Measurements from ENCODE around the gene FGR. TPM values are rescaled to one million over a fixed set of nuclear protein-coding genes. Genes with fewer than 3 reads are reported as not detected.
"Not testable (repeated sequence)": the region's sequence is repeated elsewhere in the genome, so short reads cannot be mapped to it uniquely, and the experiment has no call there.

The FGR gene
- polyA plus RNA-seq (ENCODE audit: low read depth in 6 of 6), result 100 to 1,000 TPM; 106 to 197 (median 132) TPM

- Mint-ChIP-seq H3K4me1 (peaks cover 61 to 89% (median 74%) of the 10 kb centered on the region in 3 donors), H3K27ac (peak within 1 kb of the TSS; percentile 97 to 99 (median 97)), H3K27me3 (no peaks in the 10 kb centered on the region), H3K9me3 (no peaks in the 10 kb centered on the region), H3K36me3 (no peaks in the 10 kb centered on the region), H3K4me3 (peak within 1 kb of the TSS; percentile 87 to 96 (median 94))
- DNase-seq (peak; percentile 33), ATAC-seq (ENCODE audit: low read depth in 2 of 2) (no peak)
Observed at GRCh38 chr1:27634985-27635367, at the start of gene FGR. TSS of gene FGR (minus strand) at chr1:27635185. CDS start at chr1:27623916, 11,269 bp downstream.

GRCh38 chr1:27684176-27684575 is 49.2 kb upstream of the FGR start:
- DNase-seq, result no peak
- no peak overlapping the region for H3K27ac Mint-ChIP-seq
- no peaks in the 10 kb centered on the region for H3K4me1 Mint-ChIP-seq
- H3K36me3 Mint-ChIP-seq, result peaks cover 6 to 19% of the 10 kb centered on the region in 2 donors
- peaks cover 6 to 38% (median 27%) of the 10 kb centered on the region in 7 donors for H3K9me3 Mint-ChIP-seq
- no peak overlapping the region for H3K4me3 Mint-ChIP-seq
- H3K27me3 Mint-ChIP-seq, result peaks cover 0 to 9% (median 9%) of the 10 kb centered on the region in 3 donors
- ATAC-seq (ENCODE audit: low read depth in 2 of 2), result no peak

GRCh38 chr1:27682351-27682944 is 47.5 kb upstream of the FGR start:
- no peak for ATAC-seq (ENCODE audit: low read depth in 2 of 2)
- DNase-seq, result no peak
- no peaks in the 10 kb centered on the region for H3K4me1 Mint-ChIP-seq
- peaks cover 0 to 9% (median 9%) of the 10 kb centered on the region in 3 donors for H3K27me3 Mint-ChIP-seq
- H3K36me3 Mint-ChIP-seq, result peaks cover 9 to 19% of the 10 kb centered on the region in 2 donors
- H3K27ac Mint-ChIP-seq, result no peak overlapping the region
- H3K9me3 Mint-ChIP-seq, result peaks cover 6 to 43% (median 30%) of the 10 kb centered on the region in 7 donors
- H3K4me3 Mint-ChIP-seq, result peak overlapping the region in 2 of 8 donors; percentile 9 to 45

GRCh38 chr1:27681580-27681979 is 46.6 kb upstream of the FGR start:
- not testable (repeated sequence) for H3K4me3 Mint-ChIP-seq; DNase-seq; ATAC-seq (ENCODE audit: low read depth in 2 of 2); H3K27me3 Mint-ChIP-seq; H3K27ac Mint-ChIP-seq; H3K4me1 Mint-ChIP-seq
- Mint-ChIP-seq H3K9me3 (peaks cover 6 to 43% (median 30%) of the 10 kb centered on the region in 7 donors), H3K36me3 (peaks cover 9 to 19% of the 10 kb centered on the region in 2 donors)

- not testable (repeated sequence) for H3K27ac Mint-ChIP-seq; DNase-seq; ATAC-seq (ENCODE audit: low read depth in 2 of 2); H3K4me1 Mint-ChIP-seq; H3K4me3 Mint-ChIP-seq; H3K27me3 Mint-ChIP-seq
- peaks cover 9 to 19% of the 10 kb centered on the region in 2 donors for H3K36me3 Mint-ChIP-seq
- H3K9me3 Mint-ChIP-seq, result peaks cover 6 to 43% (median 30%) of the 10 kb centered on the region in 7 donors
Observed at GRCh38 chr1:27680225-27680791, 45.3 kb upstream of the FGR start.

- peaks cover 6 to 42% (median 30%) of the 10 kb centered on the region in 7 donors for H3K9me3 Mint-ChIP-seq
- DNase-seq (no peak), ATAC-seq (ENCODE audit: low read depth in 2 of 2) (no peak)
- no peak overlapping the region for H3K4me3 Mint-ChIP-seq
- peaks cover 9 to 19% of the 10 kb centered on the region in 2 donors for H3K36me3 Mint-ChIP-seq
- H3K4me1 Mint-ChIP-seq, result no peaks in the 10 kb centered on the region
- H3K27ac Mint-ChIP-seq, result no peak overlapping the region
- peaks cover 0 to 4% (median 0%) of the 10 kb centered on the region in 3 donors for H3K27me3 Mint-ChIP-seq
Observed at GRCh38 chr1:27678747-27679146, 43.8 kb upstream of the FGR start.

DNA sequence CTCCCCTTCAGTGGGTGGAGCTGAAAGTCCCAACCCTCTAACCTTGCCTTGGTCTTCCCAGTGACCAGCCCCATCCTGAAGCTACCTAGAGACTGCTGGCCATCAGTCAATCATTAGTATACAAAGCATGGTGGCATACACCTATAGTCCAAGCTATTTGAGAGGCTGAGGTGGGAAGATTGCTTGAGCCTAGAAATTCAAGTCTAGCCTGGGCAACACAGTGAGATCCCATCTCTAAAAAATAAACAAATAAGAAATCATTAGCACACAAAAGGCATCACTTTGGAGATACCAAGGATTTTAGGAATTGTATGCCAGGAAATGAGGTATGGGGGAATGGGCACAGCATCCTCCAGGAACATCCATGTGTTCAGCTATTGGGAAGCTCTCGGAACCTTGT is 41.4 kb upstream of the FGR start:
- Mint-ChIP-seq H3K9me3 (peaks cover 2 to 25% (median 19%) of the 10 kb centered on the region in 7 donors), H3K4me3 (no peak overlapping the region), H3K36me3 (peaks cover 4 to 7% of the 10 kb centered on the region in 2 donors), H3K4me1 (peaks cover 9 to 16% (median 12%) of the 10 kb centered on the region in 3 donors), H3K27me3 (no peaks in the 10 kb centered on the region), H3K27ac (no peak overlapping the region)
- DNase-seq (no peak), ATAC-seq (ENCODE audit: low read depth in 2 of 2) (no peak)

DNA sequence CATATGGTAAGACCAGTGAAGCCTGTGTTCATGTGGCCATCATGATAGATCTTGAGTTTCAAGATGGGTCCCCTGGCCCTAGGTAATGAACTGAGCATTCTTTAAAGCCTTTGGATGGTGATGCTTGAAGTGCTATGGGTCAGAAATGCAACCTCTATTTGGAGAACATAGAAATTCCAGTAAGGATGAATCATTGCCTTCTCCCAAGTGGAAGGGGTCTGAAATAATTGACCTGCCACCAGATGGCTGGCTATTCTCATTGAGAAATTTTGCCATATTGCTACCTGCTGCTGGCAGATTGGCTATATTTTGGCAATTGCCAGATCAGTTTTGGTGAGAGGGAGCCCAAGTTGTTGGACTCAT is 37.7 kb upstream of the FGR start:
- Mint-ChIP-seq H3K27me3 (no peaks in the 10 kb centered on the region), H3K4me1 (peaks cover 14 to 37% (median 22%) of the 10 kb centered on the region in 3 donors), H3K27ac (peak overlapping the region; percentile 89 to 99 (median 96)), H3K4me3 (peak overlapping the region; percentile 85 to 99 (median 96)), H3K9me3 (no peaks in the 10 kb centered on the region), H3K36me3 (no peaks in the 10 kb centered on the region)
- DNase-seq (no peak), ATAC-seq (ENCODE audit: low read depth in 2 of 2) (no peak)

- DNase-seq, result peak; percentile 75
- Mint-ChIP-seq H3K27ac (peak within 1 kb of the TSS; percentile 89 to 99 (median 96)), H3K9me3 (no peaks in the 10 kb centered on the region), H3K4me1 (peaks cover 14 to 37% (median 22%) of the 10 kb centered on the region in 3 donors), H3K4me3 (peak within 1 kb of the TSS; percentile 85 to 99 (median 96)), H3K27me3 (no peaks in the 10 kb centered on the region), H3K36me3 (no peaks in the 10 kb centered on the region)
- peak; percentile 87 to 89 for ATAC-seq (ENCODE audit: low read depth in 2 of 2)
Observed at GRCh38 chr1:27671964-27672749, 37.2 kb upstream of the FGR start, which contains the start of gene IFI6. TSS of gene IFI6 (minus strand) at chr1:27672192. CDS start at chr1:27669314, 2,878 bp downstream.

DNA sequence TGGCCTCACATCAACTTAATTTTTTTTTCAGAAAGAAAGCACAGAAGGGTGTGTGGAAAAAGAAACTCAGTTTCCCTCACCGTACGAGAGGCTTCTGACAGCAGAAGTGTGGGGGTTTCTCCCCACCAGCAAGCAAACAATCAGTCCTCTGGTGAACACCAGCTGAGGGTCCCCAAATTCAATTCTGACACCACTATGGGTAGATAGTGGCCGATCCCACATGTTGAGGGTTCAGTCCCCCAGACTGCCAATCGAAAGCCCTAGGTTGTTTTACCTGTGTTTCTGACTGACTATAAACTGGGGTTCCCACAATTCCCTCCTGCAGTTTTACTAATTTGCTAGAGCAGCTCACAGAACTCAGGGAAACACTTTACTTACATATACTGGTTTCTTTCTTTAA is 34.9 kb upstream of the FGR start:
- H3K4me1 Mint-ChIP-seq, result peaks cover 14 to 37% (median 22%) of the 10 kb centered on the region in 3 donors
- no peaks in the 10 kb centered on the region for H3K9me3 Mint-ChIP-seq
- H3K27me3 Mint-ChIP-seq, result no peaks in the 10 kb centered on the region
- peak overlapping the region in 1 of 6 donors; percentile 43 for H3K27ac Mint-ChIP-seq
- peak overlapping the region in 5 of 8 donors; percentile 61 to 88 (median 84) for H3K4me3 Mint-ChIP-seq
- no peak for DNase-seq
- no peak for ATAC-seq (ENCODE audit: low read depth in 2 of 2)
- peaks cover 0 to 6% of the 10 kb centered on the region in 2 donors for H3K36me3 Mint-ChIP-seq

- H3K27me3 Mint-ChIP-seq, result no peaks in the 10 kb centered on the region
- H3K36me3 Mint-ChIP-seq, result peaks cover 0 to 6% of the 10 kb centered on the region in 2 donors
- no peaks in the 10 kb centered on the region for H3K9me3 Mint-ChIP-seq
- H3K27ac Mint-ChIP-seq, result peak overlapping the region in 4 of 6 donors; percentile 27 to 91 (median 65)
- DNase-seq (peak; percentile 79), ATAC-seq (ENCODE audit: low read depth in 2 of 2) (peak; percentile 50 to 53)
- H3K4me1 Mint-ChIP-seq, result peaks cover 14 to 37% (median 22%) of the 10 kb centered on the region in 3 donors
- H3K4me3 Mint-ChIP-seq, result peak overlapping the region; percentile 61 to 88 (median 85)
Observed at GRCh38 chr1:27668808-27669723, 34.1 kb upstream of the FGR start.

- DNase-seq (no peak), ATAC-seq (ENCODE audit: low read depth in 2 of 2) (no peak)
- Mint-ChIP-seq H3K36me3 (peaks cover 0 to 6% of the 10 kb centered on the region in 2 donors), H3K4me3 (peak overlapping the region in 1 of 8 donors; percentile 88), H3K9me3 (no peaks in the 10 kb centered on the region), H3K27ac (no peak overlapping the region), H3K27me3 (no peaks in the 10 kb centered on the region), H3K4me1 (peaks cover 13 to 37% (median 24%) of the 10 kb centered on the region in 3 donors)
Observed at GRCh38 chr1:27668121-27668807, 33.3 kb upstream of the FGR start.

Measured in naive B cell (primary cell).